AG04449 (cell line): ENCODE measurements around the gene USP16.
"Not testable (repeated sequence)": the region's sequence is repeated elsewhere in the genome, so short reads cannot be mapped to it uniquely, and the experiment has no call there.

Source experiments
- CTCF ChIA-PET: fragments of 350-600 bp; formaldehyde crosslinking; extraction: SDS; loops from one replicate; lab custom pipeline; 2021; ENCODE audit warnings: antibody characterized with exemption; lab: Yijun Ruan, JAX
- POLR2A ChIA-PET: fragments of 400-600, 350-600 bp; formaldehyde crosslinking; extraction: SDS; loops from one replicate; lab custom pipeline; 2020; ENCODE audit warnings: antibody characterized with exemption, inconsistent platforms; lab: Yijun Ruan, JAX
- DNase-seq: peaks from one replicate; pipeline ENCODE4 v3.0.0-alpha.2; 2010; ENCODE audit warnings: low read depth, low spot score
- H3K4me3 ChIP-seq: 2 replicates; pipeline ENCODE4 v1.5.1; 2011; ENCODE audit warnings: low read depth, mild to moderate bottlenecking, control low read depth, low read length
- TF ChIP-seq, protein P1 (sequence below): IDR thresholded peaks from one replicate; pipeline ENCODE4 v1.5.1; 2011; ENCODE audit warnings: mild to moderate bottlenecking, moderate library complexity, low read length, control low read depth, inconsistent platforms; ENCODE audit not compliant: insufficient read depth; ENCODE audit errors: missing control alignments

Gene USP16

DNA sequence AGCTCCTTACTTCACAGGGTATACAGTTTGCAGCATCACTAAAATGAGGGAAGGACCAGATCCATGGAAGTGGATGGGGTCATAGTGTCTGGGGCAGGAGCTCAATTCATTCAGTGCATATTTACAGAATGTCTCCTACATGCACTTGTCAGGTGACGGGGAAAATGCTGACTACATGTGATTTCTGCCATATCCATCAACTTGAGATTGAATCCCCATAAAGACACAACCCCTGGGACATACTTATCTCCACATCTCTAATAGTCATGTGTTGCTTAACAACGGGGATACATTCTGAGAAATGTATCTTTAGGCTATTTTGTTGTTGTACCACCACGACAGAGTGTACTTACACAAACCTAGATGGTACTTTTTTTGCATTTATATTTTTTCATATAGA is 17.3 kb upstream of the USP16 start:
- DNase-seq: no peak
- TF ChIP-seq, protein P1, sequence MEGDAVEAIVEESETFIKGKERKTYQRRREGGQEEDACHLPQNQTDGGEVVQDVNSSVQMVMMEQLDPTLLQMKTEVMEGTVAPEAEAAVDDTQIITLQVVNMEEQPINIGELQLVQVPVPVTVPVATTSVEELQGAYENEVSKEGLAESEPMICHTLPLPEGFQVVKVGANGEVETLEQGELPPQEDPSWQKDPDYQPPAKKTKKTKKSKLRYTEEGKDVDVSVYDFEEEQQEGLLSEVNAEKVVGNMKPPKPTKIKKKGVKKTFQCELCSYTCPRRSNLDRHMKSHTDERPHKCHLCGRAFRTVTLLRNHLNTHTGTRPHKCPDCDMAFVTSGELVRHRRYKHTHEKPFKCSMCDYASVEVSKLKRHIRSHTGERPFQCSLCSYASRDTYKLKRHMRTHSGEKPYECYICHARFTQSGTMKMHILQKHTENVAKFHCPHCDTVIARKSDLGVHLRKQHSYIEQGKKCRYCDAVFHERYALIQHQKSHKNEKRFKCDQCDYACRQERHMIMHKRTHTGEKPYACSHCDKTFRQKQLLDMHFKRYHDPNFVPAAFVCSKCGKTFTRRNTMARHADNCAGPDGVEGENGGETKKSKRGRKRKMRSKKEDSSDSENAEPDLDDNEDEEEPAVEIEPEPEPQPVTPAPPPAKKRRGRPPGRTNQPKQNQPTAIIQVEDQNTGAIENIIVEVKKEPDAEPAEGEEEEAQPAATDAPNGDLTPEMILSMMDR: no peak
- CTCF ChIA-PET: no interaction called here
- POLR2A ChIA-PET: no interaction called here
- H3K4me3 ChIP-seq: no peak overlapping the region

DNA sequence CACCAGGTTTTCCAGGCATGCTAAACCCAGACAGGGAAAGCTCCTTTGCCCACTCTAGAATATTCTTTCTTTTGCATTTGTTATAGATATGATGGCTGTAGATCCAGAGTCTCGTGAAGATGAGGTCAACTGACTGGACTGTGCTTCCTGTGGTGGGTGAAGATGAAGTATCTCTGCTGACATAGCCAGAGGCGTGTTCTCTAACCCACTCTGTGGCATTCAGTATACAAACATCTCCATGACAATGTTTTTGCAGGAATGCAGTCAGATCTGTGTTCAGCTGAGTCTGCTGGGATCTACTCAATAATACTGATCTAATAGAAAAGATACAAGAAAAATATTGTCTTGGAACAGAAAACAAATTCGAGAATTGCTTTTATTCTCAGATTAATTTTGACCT is 16.7 kb upstream of the USP16 start:
- POLR2A ChIA-PET: no interaction called here
- TF ChIP-seq, protein P1: no peak

DNA sequence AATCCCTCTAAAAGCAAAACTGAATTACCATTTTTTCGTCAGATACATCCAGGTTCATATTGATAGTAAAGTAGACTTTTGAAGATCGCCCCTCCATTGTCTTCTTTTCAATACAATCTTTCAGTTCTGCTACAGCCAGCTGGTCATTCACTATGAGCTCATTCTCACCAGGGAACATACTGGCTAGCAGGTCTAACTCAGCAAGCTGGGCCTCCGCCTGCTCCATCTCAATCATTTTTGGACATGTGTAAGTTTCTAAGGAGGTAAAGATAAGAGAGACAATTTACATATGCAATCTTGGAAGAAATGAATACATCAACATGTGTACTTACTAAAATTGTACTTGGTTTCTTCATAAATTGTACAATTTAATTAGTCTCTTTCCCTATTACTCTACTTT is 16.1 kb upstream of the USP16 start:
- TF ChIP-seq, protein P1: no peak
- ChIA-PET CTCF (no interaction called here), POLR2A (no interaction called here)
- no peak overlapping the region for H3K4me3 ChIP-seq
- no peak for DNase-seq

More for the DNA sequence above, 16.7 kb upstream of the USP16 start:
- no peak for DNase-seq
- no peak overlapping the region for H3K4me3 ChIP-seq
- CTCF ChIA-PET: no interaction called here

DNA sequence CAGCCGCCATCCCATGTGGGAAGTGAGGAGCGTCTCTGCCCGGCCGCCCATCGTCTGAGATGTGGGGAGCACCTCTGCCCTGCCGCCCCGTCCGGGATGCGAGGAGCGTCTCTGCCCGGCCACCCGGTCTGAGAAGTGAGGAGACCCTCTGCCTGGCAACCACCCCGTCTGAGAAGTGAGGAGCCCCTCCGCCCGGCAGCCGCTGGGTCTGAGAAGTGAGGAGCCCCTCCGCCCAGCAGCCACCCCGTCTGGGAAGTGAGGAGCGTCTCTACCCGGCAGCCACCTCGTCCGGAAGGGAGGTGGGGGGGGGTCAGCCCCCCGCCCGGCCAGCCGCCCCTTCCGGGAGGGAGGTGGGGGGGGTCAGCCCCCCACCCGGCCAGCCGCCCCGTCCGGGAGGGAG is 13.2 kb upstream of the USP16 start:
- DNase-seq, H3K4me3 ChIP-seq, CTCF ChIA-PET, POLR2A ChIA-PET: not testable (repeated sequence)

DNA sequence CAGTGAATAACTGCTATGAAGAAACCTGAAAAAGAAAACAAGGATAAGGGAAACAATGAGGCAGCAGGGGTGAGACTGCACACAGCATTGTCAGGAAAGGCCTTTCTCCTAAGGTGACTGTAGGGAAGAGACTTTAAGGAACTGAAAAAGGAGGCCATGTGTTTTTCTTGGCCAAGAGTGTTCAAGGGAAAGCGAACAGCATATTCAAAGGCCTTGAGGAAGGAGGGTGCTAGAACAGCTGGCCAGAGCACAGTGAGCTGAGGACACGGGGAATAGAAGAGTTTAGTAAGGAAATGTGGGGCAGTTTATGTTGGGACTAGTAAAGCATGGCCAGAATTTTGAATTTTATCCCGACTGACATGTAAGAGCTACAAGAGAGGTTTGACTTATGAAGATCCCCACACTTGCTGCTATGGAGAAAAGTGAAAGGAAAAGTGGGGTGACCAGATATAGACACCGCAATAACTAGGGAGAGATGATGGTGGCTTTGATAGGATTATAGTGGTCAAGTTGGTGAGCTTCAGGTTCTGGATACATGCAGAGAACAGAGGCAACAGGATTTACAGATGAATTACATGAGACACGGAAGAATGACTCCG is 6.7 kb upstream of the USP16 start:
- TF ChIP-seq, protein P1: no peak
- H3K4me3 ChIP-seq: peak overlapping the region; percentile 89
- ChIA-PET CTCF (interaction anchor here (0.9 kb wide), 1 partner anchor 22 kb away, joined by 3 read pairs; no protein-coding TSS in a partner anchor), POLR2A (interaction anchor here (0.7 kb wide), 1 partner anchor 15 kb away, joined by 4 read pairs; no protein-coding TSS in a partner anchor)
- no peak for DNase-seq

DNA sequence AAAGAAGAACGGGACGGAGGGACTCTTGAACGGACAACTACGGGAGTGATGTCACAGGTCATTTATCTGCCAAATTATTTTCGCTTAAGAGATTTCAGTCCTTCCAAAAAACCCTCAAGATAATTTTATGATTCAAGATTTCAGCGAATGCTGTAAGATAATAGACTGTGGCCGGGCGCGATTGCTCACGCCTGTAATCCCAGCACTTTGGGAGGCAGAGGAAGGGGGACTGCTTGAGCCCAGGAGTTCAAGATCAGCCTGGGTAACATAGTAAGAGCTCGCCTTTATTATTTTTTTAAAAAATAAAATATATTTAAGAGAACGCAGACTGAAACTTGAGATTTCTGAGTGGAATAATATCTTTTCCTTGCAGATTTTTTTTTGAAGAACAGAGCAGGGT is 5.9 kb upstream of the USP16 start:
- DNase-seq: no peak
- ChIA-PET POLR2A (interaction anchor here (0.5 to 1.1 kb wide), 5 partner anchors 8 to 324 kb away, joined by 3 to 9 read pairs (median 3); no protein-coding TSS in a partner anchor), CTCF (interaction anchor here (0.9 to 1.5 kb wide), 2 partner anchors 15 to 21 kb away, joined by 3 read pairs; no protein-coding TSS in a partner anchor)
- peak overlapping the region; percentile 89 for H3K4me3 ChIP-seq
- TF ChIP-seq, protein P1: no peak

DNA sequence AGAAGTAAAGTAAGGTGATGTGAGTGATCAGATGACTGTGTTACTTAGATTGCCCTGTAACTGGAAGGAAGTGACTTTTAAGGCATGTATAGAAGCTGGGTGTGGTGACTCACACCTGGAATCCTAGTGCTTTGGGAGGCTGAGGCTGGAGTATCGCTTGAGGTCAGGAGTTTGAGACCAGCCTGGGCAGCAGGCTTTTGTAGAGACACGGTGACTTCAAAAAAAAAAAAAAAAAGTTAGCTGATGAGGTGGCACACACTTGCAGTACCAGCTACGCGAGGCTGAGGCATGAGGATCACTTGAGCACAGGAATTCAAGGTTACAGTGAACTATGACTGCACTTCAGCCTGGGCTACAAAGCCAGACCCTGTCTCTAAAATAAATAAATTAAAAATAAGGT is 2.3 kb upstream of the USP16 start:
- ChIA-PET CTCF (no interaction called here), POLR2A (no interaction called here)
- H3K4me3 ChIP-seq: no peak overlapping the region
- DNase-seq: no peak
- TF ChIP-seq, protein P1: no peak
